NCI-H524 treated with DMSO at 0.1 percent for 48 hours (cell line): ENCODE data around the gene TNPO2.
"Not testable (repeated sequence)": the region's sequence is repeated elsewhere in the genome, so short reads cannot be mapped to it uniquely, and the experiment has no call there.

Experiments
- DNase-seq: peaks from one replicate; lab custom pipeline; 2025; lab: John Stamatoyannopoulos, UW

TNPO2 gene

DNA sequence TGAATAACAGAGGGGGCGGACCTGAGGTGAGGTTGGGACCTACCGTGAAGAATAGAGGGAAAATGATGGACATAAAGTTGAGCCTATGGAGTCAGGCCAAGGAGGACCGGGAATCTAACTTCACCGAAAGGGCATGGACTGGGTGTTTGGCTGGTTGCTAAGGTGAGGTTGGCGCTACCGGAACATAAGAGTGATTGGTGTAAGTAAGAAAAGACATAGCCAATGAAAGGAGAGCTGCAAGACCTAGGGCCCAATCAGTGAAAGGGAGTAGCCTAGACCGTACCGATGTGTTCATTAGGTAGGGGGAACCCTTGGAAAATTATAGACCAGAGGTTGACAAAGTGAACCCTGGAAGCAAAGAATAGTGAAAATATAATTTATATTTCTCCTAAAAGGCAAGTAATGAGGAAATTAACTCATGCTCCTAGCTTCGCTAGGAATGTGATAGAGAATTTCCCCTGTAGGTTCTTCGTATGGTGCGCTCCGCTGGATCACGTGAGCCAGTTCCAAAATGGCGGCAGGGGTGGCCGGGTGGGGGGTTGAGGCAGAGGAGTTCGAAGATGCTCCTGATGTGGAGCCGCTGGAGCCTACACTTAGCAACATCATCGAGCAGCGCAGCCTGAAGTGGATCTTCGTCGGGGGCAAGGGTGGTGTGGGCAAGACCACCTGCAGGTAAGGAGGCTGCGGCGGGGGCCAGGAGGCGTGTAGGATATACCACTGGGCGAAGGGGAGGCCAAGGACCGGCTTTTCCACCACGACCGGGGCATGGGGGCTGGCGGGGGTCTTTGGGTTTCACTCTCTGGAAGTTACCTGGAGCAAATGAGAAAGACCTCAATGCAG is 13.5 kb upstream of the TNPO2 start, which contains the start of gene GET3:
TSS of gene GET3 (plus strand) at position 503 of the 840 bp plus-strand sequence. CDS start at position 512, 9 bp downstream.
- peak; percentile 100 for DNase-seq

DNA sequence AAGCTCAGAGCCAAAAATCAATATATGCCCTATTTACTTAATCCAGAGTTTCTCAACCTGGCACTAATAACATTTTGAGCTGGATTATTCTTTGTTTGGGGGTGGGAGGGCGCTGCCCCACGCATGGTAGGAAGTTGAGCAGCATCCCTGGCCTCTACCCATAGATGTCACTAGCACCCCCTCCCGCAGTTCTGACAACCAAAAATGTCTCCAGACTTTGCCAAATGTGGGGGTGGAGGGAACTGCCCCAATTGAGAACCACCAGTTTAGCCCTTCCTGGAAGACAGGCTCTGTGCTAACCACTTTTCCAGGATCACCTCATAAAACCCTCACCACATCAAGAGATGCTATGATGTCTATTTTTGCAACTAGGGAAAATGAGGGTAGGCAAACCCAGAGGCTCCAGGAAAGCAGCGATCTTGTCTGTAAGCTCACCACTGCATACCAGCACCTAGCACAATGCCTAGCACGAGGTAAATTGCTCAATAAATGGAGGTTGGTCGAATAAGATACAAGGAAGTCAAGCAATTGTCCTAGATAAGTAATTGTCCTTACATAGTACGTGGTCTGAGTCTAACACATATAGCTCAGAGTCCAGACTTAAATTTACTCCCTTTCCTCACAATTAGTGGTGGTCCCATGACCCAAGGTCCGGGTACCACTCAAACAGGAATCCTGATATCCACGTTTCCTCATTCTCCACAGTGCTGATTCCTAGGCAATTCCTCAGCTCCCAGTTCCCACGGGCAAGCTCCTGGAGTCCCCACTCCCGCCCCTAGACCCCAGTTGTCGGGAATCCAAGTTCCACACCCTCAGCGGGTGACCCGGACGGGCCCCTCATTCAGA is 9.9 kb upstream of the TNPO2 start:
- peak; percentile 22 for DNase-seq

DNA sequence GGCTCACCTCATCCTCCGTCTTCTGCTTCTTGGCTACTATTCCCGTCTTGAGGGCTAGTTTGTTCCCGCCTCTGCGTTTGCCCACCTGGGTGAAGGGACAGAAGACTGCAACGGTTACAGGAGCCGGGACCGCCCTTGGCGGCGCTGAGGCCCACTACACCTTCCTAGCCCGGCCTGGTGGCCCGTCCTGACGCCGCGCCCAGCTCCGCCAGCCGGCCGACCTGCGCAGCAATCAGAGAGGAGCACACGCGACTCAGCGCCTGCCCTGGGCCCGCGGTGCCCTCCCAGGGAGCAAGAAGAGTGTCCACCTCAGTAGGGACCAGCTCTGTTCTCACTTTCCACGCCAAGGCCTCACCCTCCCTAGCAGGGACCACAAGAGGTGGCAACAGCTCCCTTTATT is 7.6 kb upstream of the TNPO2 start:
- DNase-seq, result no peak

DNA sequence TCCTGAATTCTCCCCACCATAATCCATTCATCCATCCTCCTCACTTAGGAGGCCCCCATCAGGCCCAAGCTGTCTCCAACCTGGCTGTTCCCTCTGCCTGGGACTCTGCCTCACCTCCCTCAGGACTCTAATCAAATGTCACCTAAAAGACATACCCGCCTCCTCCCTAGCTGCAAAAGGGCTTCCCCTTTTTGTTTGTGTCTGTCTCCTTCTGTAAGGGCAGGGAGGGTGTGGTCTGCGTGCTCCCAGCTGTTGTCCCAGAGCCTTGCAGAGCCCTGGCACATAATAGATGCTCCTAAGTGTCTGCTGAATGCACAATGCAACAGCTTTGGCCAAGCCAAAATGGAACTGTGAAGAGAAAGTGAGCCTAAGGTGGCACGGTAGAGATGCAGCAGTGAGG is 6.3 kb upstream of the TNPO2 start:
- DNase-seq, result no peak

DNA sequence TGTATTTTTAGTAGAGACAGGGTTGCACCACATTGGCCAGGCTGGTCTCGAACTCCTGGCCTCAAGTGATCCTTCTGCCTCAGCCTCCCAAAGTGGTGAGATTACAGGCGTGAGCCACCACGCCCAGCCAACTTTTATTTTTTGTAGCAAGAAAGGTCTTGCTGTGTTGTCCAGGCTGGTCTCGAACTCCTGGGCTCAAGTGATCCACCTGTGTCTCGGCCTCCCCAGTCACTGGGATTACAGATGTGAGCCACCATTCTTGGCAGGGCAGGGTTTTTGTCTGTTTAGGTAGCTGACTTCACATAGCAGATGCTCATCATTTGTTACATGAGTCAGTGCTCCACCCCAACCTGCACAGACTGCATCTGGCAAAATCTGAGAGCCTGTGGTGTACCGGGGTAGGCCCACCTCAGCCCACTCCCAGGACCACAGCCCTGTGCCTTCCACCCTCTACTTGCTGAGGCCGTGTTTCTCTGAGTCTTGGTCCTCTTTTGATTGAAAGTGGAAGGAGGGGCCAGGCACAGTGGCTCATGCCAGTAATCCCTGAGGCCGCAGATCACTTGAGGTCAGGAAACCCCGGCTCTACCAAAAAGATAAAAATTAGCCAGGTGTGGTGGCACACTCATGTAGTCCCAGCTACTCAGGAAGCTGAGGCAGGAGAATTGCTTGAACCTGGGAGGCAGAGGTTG is 4.2 kb upstream of the TNPO2 start:
- DNase-seq, result no peak

DNA sequence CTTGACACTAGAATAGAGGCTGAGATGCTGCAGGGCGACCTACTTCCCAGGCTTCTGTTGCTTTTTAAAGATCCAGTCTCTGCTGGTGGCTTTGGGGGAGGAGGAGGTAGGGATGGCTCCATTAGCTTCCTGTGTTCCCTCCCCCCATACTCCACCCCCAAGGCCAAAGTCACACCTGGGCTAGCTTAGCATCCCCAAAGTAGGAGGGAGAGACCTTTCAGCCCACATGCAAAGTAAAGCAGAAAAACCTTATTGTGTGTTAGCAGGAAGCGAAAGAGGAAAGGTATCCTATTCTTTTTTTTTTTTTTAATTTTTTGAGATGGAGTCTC is 3.2 kb upstream of the TNPO2 start:
- DNase-seq, result no peak

DNA sequence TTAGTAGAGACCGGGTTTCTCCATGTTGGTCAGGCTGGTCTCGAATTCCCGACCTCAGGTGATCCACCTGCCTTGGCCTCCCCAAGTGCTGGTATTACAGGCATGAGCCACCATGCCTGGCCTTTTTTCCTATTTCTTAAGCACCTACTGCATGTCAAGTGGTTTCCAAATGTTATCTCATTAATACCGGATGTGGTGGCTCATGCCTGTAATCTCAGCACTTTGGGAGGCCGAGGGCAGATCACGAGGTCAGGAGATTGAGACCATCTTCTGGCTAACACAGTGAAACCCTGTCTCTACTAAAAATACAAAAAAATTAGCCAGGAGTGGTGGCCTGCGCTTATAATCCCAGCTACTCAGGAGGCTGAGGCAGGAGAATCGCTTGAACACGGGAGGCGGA is 1.9 kb upstream of the TNPO2 start:
- DNase-seq, result not testable (repeated sequence)

DNA sequence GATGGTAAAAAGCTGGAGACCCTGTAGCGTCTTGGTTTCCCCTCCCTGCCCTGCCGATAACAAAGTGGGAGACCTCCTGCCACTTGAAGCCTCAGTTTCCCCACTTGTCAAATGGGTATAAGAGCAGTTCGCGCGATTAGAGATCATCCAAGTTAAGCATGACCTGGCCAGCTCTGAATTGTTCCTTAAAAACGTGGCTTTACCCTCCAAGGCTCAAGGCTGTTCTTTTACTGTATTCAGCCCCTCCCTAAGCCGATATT is 421 bp downstream of the TNPO2 start:
- DNase-seq, result no peak

DNA sequence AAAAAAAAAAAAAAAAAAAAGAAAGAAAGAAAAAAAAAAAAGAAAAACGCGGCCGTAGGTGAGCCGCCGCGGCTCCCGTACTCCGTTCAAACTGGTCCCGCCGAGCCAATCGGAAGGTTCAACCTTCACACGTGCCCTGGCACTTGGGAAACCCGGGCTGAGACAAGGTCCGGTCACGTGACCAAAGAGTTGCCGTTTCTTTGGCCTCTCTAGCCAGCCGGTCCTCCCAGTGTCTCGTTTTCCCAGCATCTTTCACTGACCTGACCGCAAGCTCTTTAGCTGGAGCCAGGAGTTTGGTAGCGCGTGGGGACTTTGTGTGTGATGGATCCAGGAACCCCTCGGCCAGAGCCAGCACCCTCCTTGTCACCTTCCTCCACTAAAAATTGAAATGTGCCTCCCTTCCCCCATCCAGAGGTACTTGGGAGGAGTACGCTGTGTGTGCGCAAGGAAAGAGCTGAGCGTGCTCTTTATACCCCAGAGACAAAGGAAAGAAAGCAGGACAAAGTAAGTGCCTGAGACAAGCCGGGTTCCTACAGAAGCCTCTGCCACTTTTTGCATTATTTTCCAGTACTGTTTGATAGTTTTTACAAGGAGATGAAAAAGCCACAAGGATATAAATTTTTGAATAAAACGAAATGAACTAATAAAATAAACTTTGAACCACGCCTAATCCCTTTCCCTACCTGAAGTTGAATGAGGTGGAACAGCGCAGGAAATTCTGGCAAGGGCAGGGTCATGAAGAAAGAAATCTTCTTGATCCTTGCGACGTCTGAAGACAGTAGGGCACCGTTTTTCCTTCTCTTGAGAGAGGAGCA is 959 bp downstream of the TNPO2 start:
- peak; percentile 93 for DNase-seq

DNA sequence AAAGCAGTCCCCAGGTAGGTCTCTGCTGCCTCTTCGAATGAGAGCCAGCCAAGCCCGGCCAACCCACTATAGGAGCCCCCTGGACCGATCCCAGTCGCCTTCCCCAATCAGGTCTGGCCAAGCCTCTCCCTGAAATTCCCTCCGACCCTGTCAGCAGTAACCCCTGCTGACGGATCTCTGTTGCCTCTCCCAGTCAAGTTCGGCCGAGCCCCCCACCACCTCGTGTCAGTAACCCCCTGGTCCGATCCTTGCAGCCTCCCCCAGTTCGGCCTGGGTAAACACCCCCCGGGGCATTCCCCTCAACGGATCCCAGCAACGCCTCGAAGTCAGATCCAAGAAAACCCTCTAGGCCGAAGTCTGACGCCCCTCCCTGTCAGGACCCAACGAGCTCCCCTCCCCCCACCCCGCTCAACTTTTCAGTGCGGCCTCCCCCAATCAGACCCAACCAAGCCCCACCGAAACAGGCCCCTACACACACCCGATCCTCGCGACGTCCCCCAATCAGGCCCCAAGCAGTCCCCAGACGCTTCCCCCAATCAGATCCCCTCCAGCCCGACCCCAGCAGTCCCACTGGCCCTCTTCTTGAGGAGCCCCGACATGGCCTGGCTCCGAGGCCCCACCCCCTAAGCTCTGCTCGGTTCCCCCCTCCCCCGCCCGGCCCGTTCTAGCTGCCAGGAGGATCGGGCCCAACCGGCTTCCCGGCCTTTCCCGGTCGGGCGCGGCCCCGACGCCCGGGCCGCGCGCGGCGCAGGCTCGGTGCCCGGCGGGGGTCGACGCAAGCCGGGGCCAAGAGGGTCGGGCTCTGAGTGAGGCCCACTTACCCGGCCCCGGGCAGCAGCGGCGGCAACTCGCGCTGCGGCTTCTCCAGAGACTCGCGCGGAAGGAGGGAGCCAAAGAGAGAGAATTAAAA is 1.8 kb downstream of the TNPO2 start:
- DNase-seq, result no peak

DNA sequence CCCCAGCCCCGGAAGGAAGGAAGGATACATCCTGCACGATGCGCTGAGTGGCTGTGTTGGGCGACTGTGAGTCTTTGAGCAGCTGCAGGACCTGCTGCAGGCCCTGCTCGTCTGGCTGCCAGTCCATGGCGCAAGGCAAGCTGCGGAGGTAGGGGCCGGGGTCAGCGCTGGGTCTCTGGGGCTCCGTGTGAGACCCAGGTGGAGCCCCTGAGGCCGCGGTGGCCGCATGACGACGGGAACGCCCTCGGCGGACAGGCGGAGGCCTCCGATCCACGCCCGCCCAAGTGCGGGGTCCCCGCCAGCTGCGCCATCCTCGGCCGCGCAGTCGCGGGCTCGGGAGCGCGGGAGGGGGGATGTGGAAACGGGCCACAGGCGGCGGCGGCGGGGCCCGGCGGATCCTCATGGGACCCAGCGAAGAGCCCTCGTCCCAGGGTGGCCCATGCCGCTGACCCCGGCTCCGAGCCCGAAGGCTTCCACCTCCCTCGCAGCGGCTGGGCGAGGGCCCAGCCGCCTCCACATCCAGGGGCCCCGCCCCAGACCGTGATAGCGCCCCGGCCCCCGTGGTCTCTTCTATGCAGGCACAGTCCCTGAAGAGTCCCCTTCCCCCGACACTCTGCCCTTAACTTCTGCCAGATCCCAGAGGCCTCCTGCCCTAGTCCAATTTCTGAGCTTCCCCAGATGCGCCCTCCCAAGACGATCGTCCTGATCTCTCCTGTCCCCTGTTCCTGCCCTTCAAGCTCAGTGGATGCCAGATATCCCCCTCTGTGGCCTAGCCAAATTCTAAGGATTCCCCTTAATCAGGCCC is 2.7 kb downstream of the TNPO2 start:
- DNase-seq, result no peak

DNA sequence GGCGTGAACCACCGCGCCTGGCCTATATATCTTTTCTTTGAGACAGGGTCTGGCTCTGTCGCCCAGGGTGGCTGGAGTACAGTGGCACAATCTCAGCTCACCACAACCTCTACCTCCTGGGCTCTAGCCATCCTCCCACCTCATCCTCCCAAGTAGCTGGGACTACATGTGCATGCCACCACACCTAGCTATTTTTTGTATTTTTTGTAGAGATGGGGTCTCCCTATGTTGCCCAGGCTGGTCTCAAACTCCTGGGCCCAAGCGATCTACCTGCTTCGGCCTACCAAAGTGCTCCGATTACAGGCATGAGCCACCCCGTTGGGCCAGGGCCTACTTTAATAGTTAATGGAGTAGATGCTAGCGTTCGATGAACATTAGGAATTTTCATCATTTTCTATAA is 3.4 kb downstream of the TNPO2 start:
- no peak for DNase-seq

DNA sequence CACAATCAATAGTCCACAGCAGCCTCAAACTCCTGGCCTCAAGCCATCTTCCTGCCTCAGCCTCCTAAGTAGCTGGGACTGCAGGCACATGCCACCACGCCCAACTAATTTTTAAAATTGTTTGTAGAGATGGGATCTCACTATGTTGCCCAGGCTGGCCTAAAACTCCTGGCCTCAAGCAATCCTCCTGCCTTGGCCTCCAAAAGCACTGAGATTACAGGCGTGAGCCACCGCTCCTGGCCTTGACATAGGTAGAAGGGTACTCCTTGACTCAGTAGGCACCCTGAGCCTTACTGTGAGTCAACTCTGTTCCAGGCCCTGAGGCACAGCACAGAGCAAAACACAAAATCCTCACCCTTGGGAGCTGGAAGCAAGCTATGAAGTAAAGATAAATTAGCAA is 7.8 kb downstream of the TNPO2 start:
- DNase-seq, result no peak

DNA sequence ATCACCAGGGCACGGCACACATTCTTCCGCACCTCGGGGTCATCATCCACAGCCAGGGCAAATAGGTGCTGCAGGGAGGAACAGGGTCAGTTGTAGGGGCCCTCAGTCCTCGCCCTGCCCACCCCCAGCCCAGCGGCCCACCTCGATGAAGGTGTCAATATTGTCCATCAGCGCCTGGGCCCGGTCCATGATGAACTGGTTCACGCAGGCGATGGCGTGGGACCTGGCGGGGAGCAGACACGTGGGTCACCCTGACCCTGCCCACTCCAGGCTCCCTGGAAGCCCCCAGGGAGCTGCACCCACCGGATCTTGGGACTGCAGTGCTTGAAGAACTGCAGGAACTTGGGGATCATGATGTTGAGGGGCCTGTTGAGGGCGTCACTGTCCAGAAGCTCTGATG is 8.6 kb downstream of the TNPO2 start:
- no peak for DNase-seq

DNA sequence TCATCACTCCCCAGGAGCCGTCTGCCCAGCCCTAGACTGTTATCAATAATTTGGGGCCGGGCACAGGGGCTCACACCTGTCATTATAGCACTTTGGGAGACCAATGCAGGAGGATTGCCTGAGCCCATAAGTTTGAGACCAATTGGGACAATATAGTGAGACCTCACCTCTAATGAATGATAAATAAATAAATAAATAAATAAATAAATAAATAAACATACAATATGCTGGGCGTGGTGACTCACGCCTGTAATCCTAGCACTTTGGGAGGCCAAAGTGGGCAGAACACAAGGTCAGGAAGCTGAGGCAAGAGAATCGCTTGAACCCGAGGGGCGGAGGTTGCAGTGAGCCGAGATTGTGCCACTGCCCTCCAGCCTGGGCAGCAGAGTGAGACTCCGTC is 10.4 kb downstream of the TNPO2 start:
- not testable (repeated sequence) for DNase-seq

DNA sequence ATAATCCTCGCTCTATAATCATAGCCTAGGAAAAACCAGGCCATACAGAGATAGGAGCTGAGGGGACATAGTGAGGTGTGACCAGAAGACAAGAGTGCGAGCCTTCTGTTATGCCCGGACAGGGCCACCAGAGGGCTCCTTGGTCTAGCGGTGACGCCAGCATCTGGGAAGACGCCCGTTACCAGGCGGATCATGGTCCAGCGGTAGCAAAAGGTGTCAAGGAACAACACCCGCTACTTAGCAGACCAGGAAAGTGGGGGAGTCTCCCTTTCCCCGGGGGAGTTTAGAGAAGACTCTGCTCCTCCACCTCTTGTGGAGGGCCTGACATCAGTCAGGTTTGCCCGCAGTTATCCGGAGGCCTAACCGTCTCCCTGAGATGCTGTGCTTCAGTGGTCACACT is 11.7 kb downstream of the TNPO2 start:
- not testable (repeated sequence) for DNase-seq

DNA sequence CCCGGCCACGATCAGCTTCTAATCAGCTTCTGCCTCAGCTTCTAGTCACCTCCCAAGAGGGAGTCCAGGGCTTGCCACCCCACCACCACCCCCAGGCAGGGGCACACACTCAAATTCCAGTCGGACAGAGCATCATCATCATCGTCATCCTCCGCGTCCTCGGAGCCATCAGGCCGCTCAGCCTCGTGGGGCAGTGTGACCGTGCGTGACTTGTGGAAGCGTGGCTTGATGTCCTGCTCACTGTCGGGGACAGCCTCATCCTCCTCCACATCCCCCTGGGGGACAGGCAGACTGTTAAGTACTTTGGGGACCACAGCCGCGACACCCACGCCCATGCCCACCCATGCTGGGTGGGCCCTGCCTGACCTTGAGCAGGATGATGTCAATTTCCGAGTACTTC is 12.5 kb downstream of the TNPO2 start:
- DNase-seq, result no peak

DNA sequence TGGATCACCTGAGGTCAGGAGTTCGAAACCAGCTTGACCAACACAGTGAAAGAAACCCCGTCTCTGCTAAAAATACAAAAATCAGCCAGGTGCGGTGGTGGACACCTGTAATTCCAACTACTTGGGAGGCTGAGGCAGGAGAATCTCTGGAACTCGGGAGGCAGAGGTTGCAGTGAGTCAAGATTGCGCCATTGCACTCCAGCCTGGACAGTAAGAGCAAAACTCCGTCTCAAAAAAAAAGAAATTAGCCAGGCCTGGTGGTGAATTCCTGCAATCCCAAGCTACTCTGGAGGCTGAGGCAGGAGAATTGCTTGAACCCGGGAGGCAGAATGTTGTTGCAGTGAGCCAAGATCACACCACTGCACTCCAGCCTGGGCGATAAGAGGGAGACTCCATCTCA is 15.1 kb downstream of the TNPO2 start:
- DNase-seq, result no peak

DNA sequence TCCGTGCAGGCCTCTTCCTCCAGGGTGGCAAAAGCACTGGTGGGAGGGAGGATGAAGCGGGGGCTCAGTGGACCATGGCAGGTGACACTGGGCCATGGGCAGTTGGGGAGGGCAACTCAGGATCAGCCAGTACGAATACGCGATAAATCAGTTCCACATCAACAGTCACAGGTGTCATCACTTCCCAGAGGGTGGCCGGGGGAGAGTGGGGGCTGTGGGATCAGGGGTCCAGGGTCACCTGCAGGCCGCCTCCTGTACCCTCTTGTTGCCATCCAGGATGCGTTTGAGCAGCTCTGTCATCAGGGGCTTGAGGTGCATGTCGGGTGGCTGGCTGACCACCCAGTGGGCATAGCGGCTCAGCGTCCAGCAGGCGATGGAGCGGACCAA is 17.4 kb downstream of the TNPO2 start:
- no peak for DNase-seq

DNA sequence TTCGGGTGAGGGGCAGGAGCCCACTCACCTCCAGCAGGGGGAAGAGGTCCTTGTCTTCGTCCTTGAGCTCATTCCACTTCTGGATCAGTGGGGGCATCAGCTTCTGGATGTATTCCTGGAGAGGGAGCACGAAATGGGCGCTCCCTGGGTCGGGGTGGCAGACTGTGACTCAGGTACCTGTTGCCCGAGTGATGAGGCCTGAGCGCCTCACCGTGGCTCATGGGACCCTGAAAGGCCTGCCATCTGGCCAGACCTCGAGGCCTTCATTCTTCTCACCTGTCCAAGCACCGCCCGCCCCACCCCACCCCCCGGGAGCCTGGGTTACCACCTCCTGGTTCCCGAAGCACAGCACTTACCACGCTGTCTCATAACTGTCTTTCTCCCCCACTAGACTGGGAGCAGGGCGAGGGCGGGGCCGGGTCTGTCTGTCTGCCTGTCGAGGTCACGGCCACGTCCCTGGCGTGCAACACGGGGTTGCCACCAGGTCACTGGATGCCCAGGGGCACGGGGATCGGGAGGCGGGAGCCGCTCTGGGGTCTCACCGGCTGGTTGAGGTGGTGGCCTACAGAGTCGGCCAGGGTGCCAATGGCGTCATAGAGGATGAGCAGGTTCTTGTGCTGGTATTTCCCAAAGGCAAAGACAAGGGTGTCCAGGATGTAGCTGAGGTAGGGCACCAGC is 17.9 kb downstream of the TNPO2 start:
- no peak for DNase-seq
